Memory B cell (primary cell): ENCODE data around the gene NR5A2.

ENCODE experiments used
- ATAC-seq: fragments of 150-1000 bp; cut with Tn5 transposase; 2 replicates; pipeline ENCODE4 v1.10.0; 2021; ENCODE audit warnings: low read depth, mild to moderate bottlenecking, moderate library complexity
- DNase-seq, 2 donors: peaks; one replicate each; pipeline ENCODE4 v3.0.0; 2022; ENCODE audit warnings: low spot score in 2 of 2
- H3K27ac Mint-ChIP-seq: one replicate; pipeline ENCODE4 v1.8.0; 2022; ENCODE audit warnings: mild to moderate bottlenecking, moderate library complexity, mixed read lengths
- H3K27me3 Mint-ChIP-seq: one replicate; pipeline ENCODE4 v1.8.0; 2022; ENCODE audit warnings: mixed read lengths
- H3K36me3 Mint-ChIP-seq: one replicate; pipeline ENCODE4 v1.8.0; 2022; ENCODE audit warnings: mild to moderate bottlenecking, mixed read lengths
- H3K4me1 Mint-ChIP-seq: one replicate; pipeline ENCODE4 v1.8.0; 2022; ENCODE audit warnings: mixed read lengths
- H3K4me3 Mint-ChIP-seq: one replicate; pipeline ENCODE4 v1.8.0; 2022; ENCODE audit warnings: mild to moderate bottlenecking, moderate library complexity, mixed read lengths
- H3K9me3 Mint-ChIP-seq: one replicate; pipeline ENCODE4 v1.8.0; 2022; ENCODE audit warnings: mixed read lengths

NR5A2 gene

DNA sequence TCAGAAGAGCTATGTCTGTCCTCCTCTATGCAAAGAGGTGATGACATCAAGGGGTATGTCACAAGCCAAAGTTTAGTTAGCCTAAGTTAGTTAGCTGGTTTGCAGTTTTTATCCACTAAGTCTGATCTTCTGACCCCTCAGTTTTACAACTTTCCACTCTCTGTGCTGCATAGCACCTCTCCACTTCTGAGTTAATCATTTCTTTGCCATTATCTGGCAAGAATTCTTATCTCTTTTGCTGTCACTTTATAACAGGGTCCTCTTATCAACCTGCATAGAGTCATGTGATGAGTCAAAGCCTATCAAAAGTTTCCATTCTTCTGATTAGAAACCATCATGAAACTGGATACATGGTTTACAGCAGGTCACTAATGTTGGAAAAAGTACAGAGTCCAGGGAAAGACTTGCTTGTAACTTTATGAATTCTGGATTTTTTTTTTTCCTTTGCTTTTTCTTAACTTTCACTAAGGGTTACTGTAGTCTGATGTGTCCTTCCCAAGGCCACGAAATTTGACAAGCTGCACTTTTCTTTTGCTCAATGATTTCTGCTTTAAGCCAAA, at the start of gene NR5A2:
Gene NR5A2 (plus strand): TSS at position 447 of the 560 bp plus-strand sequence. CDS start 138 bp downstream, outside the sequence.
- Mint-ChIP-seq H3K36me3 (no peaks in the 10 kb centered on the region), H3K27me3 (peaks cover 18% of the 10 kb centered on the region), H3K9me3 (no peaks in the 10 kb centered on the region), H3K27ac (no peak within 1 kb of the TSS), H3K4me1 (peaks cover 5% of the 10 kb centered on the region), H3K4me3 (no peak within 1 kb of the TSS)
- no peak for ATAC-seq
- no peak for DNase-seq

DNA sequence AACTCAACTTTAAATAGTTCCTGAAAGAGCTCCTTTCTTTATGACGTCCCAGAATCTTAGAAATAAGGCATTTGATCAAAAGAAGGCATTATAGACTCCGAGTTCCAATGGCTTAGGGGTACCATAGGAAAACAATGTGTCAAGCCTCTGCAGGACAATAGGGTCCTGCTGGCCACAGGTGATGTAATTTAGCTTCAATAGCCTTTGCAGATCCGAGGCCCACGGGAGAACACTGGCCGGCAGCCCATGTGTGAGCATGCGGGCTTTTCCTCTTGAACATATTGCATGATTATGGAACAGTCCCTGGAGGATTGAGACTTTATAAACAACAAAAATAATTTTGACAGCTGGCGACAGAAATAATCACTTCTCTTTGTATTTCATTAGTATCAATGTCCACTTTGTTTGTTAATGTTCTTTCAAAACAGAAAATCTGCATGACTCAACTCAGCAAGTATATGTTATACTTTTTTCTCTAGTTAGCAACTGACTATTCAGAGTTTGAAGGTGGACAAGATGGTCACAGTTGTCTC, 49.0 kb upstream of the NR5A2 start:
- Mint-ChIP-seq H3K4me1 (peaks cover 17% of the 10 kb centered on the region), H3K4me3 (no peak overlapping the region), H3K9me3 (peaks cover 1% of the 10 kb centered on the region), H3K27me3 (peaks cover 20% of the 10 kb centered on the region), H3K36me3 (peaks cover 4% of the 10 kb centered on the region), H3K27ac (no peak overlapping the region)
- no peak for ATAC-seq
- no peak for DNase-seq

DNA sequence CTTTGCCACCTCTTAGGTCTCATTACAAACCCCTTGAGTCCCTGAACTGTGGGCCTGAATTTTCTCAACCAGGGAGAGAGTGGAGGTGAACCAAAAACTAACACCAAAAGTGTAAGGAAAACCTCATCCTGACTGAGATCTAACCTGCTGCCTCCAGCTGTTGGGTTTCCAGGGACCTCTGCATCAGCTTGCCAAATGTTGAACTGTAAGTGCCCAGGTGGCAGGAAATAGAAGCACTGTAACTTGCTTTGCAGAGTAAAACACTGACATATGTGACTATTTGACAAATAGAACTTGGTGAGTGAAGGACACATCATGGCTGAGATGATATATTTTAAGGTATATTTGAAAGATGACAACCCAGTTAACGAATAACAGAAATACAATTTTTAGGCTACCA, 48.4 kb upstream of the NR5A2 start:
- no peak overlapping the region for H3K27ac Mint-ChIP-seq
- peaks cover 17% of the 10 kb centered on the region for H3K4me1 Mint-ChIP-seq
- peaks cover 4% of the 10 kb centered on the region for H3K36me3 Mint-ChIP-seq
- peaks cover 18% of the 10 kb centered on the region for H3K27me3 Mint-ChIP-seq
- ATAC-seq, result no peak
- DNase-seq, result no peak
- peaks cover 1% of the 10 kb centered on the region for H3K9me3 Mint-ChIP-seq
- H3K4me3 Mint-ChIP-seq, result no peak overlapping the region

DNA sequence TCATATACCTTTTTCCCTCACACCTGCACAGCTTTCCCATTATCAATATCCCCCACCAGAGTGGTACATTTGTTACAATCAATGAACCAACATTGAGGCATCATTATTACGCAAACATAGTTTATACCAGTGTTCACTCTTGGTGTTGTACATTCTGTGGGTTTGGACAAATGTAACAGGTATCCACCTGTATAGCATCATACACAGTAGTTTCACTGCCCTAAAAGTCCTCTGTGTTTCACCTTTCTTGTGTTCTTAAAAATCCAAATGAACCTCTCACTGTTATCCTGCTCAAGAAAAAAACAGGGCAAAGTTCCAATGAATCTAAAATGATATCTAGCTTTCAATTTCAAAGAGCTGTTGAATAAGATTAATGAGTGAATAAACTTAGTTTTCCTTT, 45.9 kb upstream of the NR5A2 start:
- H3K27ac Mint-ChIP-seq, result no peak overlapping the region
- DNase-seq, result no peak
- H3K36me3 Mint-ChIP-seq, result peaks cover 4% of the 10 kb centered on the region
- H3K4me1 Mint-ChIP-seq, result peaks cover 14% of the 10 kb centered on the region
- no peak for ATAC-seq
- peaks cover 12% of the 10 kb centered on the region for H3K27me3 Mint-ChIP-seq
- no peak overlapping the region for H3K4me3 Mint-ChIP-seq
- H3K9me3 Mint-ChIP-seq, result peaks cover 1% of the 10 kb centered on the region

DNA sequence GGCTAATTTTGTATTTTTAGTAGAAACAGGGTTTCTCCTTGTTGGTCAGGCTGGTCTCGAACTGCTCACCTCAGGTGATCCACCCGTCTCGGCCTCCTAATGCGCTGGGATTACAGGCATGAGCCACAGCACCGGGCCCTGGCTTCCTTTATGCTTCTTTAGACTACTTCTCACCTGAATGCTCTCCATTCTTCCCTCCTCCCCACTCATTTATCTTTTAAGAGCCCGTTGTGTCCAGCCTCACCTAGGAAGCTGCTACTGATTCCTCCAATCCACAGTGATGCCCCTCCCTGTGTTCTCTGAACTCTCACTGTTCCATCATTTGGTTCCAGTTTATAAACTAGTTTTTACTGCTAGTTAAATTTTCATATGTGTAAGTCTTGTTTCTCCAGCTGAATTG, 44.9 kb upstream of the NR5A2 start:
- Mint-ChIP-seq H3K9me3 (peaks cover 1% of the 10 kb centered on the region), H3K27me3 (peaks cover 8% of the 10 kb centered on the region), H3K36me3 (peaks cover 4% of the 10 kb centered on the region), H3K27ac (no peak overlapping the region), H3K4me3 (no peak overlapping the region), H3K4me1 (peaks cover 5% of the 10 kb centered on the region)
- DNase-seq (no peak), ATAC-seq (no peak)

DNA sequence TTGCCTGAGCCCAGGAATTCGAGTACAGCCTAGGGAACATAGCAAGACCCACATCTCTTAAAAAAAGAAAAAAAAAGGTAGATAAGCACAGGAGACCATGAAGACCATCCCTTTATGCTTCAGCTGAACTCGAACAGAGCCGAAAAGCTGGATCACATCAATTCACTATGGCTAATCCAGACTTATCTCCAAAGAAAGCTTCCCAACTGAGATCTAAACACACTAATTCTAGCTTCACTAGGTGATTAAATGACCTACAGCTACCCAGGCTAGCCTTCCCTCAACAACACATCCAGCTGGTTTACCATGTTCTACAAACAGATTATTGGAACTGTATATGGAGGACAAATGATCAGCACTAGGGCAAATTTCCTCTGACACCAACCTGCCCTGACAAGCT, 44.0 kb upstream of the NR5A2 start:
- peaks cover 4% of the 10 kb centered on the region for H3K36me3 Mint-ChIP-seq
- H3K4me1 Mint-ChIP-seq, result no peaks in the 10 kb centered on the region
- DNase-seq (no peak), ATAC-seq (no peak)
- no peak overlapping the region for H3K27ac Mint-ChIP-seq
- peaks cover 1% of the 10 kb centered on the region for H3K9me3 Mint-ChIP-seq
- no peak overlapping the region for H3K4me3 Mint-ChIP-seq
- H3K27me3 Mint-ChIP-seq, result peaks cover 8% of the 10 kb centered on the region

DNA sequence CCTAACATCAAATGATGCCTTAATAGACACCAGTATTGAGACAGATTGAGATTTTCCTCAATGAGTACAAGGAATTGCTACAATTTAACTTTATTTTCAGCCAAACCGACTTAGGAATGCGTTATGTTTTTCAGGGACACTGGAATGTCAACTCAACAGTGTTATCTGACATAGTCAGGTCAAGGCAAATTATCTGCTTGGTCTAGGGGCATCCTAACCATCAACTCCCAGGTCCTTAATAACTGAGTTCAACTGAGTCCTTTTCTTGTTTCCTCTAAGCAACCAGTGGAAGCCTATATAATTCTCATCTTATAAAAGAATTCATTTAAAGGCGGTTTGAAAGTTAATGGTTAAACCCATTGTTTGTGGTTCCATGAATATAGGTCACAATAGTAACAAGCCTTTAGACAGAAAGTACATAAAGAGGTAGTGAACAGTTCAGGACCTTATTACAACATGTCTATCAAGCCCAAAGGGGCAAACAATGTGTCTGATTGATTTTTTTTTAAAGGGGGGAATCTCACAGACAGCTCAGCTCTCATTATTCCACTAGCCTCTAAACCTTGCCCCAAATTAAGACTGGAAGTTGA, 32.3 kb upstream of the NR5A2 start:
- Mint-ChIP-seq H3K9me3 (no peaks in the 10 kb centered on the region), H3K4me1 (no peaks in the 10 kb centered on the region), H3K4me3 (no peak overlapping the region), H3K27me3 (peaks cover 3% of the 10 kb centered on the region), H3K36me3 (no peaks in the 10 kb centered on the region), H3K27ac (no peak overlapping the region)
- no peak for DNase-seq
- no peak for ATAC-seq

DNA sequence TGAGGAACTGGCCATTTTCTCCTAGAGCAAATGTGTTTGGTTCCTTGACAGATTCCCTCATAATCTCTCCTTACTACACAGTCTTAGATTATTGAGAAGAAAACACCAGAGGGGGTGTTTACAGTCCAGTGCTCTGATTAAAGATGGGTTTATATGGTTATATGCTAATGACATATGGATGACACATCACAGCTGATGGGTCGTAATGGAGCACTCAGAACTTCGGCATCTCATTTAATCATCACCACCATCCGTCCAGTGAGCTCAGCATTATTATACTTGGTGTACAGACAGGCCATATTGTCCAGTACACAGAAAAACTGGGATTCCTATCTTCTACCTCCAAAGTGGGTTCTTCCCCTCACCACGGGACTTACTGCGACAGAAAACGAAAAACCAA, 22.3 kb upstream of the NR5A2 start:
- Mint-ChIP-seq H3K9me3 (peaks cover 1% of the 10 kb centered on the region), H3K36me3 (peaks cover 1% of the 10 kb centered on the region), H3K4me1 (no peaks in the 10 kb centered on the region), H3K4me3 (no peak overlapping the region), H3K27me3 (peaks cover 5% of the 10 kb centered on the region), H3K27ac (no peak overlapping the region)
- ATAC-seq, result no peak
- DNase-seq, result no peak

DNA sequence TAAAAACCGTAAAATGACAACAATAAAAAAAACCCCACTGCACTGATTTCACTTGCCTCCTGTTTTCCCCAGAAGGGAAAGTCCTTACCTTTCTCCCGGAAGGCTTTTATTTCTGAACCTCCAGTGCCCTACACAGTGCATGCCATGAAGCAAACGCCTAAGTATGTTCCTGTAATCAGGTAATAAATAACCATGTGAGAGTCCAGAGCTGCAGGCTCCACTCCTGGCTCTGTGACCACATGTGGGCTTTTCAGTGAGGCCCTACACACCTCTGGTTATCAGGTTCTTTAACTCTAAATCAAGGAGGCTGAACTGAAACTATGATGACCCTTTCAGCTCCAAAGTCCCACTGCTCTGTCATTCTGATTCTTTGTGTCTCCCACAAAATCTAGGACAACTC, 20.8 kb upstream of the NR5A2 start:
- DNase-seq (no peak), ATAC-seq (no peak)
- H3K9me3 Mint-ChIP-seq, result peaks cover 1% of the 10 kb centered on the region
- peaks cover 1% of the 10 kb centered on the region for H3K36me3 Mint-ChIP-seq
- H3K4me1 Mint-ChIP-seq, result no peaks in the 10 kb centered on the region
- H3K4me3 Mint-ChIP-seq, result no peak overlapping the region
- H3K27me3 Mint-ChIP-seq, result peaks cover 5% of the 10 kb centered on the region
- no peak overlapping the region for H3K27ac Mint-ChIP-seq

DNA sequence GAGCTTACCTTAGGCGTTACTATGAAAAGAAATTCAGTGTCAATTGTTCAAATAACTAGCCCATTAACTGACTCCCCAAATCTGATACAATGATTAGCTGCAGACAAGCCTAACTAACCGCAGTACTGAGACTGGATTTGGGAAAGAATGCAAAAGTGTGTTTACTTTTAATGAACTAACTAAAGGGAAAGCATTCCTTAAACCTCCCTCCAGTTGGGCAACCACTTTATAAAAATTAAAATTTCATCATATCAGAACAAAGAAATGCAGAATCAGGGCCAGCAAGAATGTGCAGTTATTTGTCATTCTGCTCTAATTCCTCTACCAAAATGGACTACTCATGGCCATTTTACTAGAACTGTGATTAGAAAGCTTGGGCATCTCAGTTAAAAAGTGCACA, 11.7 kb upstream of the NR5A2 start:
- no peak overlapping the region for H3K27ac Mint-ChIP-seq
- H3K27me3 Mint-ChIP-seq, result peaks cover 5% of the 10 kb centered on the region
- H3K36me3 Mint-ChIP-seq, result no peaks in the 10 kb centered on the region
- no peak for ATAC-seq
- H3K4me3 Mint-ChIP-seq, result no peak overlapping the region
- H3K9me3 Mint-ChIP-seq, result no peaks in the 10 kb centered on the region
- no peak for DNase-seq
- no peaks in the 10 kb centered on the region for H3K4me1 Mint-ChIP-seq

DNA sequence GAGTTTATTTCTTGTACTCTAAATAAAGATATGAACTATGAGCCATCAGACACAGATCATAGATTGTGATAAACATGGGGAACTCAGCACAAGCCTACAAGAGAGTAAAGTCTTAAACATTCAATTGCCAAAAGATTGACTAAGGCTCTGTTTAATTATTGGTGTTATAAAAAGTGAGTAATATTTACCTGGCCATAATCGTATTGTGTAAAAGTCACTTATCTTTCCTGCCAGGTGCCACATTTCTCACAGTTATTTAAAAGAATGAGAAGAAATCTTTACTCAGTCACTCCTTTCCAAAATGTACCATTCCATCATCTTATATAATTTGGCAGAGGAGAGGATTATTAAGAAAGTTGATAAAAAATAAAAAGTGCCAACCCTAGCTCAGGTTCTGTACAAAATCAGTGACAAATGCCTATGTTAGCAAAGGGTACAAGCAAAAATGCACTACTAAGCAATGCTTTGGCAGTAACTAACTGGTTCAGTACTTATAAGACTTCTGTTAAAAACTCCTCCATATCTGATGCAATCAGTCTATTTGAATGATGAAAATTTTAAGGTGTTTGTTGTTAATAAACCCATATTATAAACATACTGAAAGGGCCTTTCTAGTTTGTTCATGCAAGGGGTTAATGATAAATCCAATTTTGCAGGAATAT, 5.8 kb upstream of the NR5A2 start:
- H3K27me3 Mint-ChIP-seq, result peaks cover 11% of the 10 kb centered on the region
- ATAC-seq, result no peak
- no peaks in the 10 kb centered on the region for H3K36me3 Mint-ChIP-seq
- H3K4me1 Mint-ChIP-seq, result no peaks in the 10 kb centered on the region
- H3K9me3 Mint-ChIP-seq, result no peaks in the 10 kb centered on the region
- no peak overlapping the region for H3K27ac Mint-ChIP-seq
- no peak for DNase-seq
- H3K4me3 Mint-ChIP-seq, result no peak overlapping the region

DNA sequence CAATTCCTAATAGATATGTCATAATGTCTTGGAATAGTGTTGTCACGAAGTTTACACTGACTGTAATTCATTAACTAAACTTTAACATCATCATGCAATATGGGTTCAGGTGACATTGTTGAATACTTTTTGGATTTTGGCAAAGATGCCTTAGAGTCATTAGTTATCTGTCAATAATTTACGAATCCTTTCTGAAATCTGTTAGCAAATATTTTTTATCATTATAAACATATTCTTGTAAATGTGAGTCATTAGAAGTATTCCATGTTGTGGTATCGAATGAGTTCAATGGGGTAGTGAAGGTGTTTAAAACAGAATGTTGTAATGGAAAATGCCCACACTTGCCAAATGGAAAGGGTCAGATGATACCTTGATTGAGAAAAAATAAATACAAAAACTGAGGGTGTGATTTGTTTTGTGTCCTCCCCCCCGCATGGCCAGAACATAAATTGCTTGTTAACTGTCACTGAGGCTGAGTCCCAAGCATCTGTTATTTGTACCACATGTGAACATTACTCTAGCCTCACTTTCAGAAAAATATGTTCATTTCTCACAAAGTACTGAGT, 5.2 kb upstream of the NR5A2 start:
- DNase-seq (no peak), ATAC-seq (no peak)
- H3K27me3 Mint-ChIP-seq, result peaks cover 14% of the 10 kb centered on the region
- H3K27ac Mint-ChIP-seq, result no peak overlapping the region
- H3K4me1 Mint-ChIP-seq, result no peaks in the 10 kb centered on the region
- no peaks in the 10 kb centered on the region for H3K9me3 Mint-ChIP-seq
- H3K4me3 Mint-ChIP-seq, result no peak overlapping the region
- no peaks in the 10 kb centered on the region for H3K36me3 Mint-ChIP-seq

DNA sequence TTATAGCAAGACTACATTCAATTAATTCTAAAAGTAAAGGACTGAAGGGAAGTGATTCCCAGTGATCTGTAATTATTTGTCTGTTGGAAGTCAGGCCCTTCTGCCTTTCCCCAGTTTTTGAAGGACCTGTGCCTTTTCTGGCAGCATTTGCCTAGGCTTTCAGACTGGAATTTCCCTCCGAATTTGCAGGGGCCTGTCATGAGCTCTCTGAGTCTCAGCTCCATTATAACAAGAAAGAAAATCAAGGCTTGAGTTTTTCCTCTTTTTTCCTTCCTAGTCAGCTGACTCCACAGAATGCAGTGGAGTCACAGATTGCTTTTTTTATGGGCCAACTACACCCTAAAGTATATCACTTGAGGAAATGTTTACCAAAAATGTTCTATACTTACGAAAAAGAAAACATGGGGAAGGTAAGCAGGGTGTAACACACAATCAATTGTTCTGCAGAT, 1.1 kb downstream of the NR5A2 start:
- no peak for ATAC-seq

DNA sequence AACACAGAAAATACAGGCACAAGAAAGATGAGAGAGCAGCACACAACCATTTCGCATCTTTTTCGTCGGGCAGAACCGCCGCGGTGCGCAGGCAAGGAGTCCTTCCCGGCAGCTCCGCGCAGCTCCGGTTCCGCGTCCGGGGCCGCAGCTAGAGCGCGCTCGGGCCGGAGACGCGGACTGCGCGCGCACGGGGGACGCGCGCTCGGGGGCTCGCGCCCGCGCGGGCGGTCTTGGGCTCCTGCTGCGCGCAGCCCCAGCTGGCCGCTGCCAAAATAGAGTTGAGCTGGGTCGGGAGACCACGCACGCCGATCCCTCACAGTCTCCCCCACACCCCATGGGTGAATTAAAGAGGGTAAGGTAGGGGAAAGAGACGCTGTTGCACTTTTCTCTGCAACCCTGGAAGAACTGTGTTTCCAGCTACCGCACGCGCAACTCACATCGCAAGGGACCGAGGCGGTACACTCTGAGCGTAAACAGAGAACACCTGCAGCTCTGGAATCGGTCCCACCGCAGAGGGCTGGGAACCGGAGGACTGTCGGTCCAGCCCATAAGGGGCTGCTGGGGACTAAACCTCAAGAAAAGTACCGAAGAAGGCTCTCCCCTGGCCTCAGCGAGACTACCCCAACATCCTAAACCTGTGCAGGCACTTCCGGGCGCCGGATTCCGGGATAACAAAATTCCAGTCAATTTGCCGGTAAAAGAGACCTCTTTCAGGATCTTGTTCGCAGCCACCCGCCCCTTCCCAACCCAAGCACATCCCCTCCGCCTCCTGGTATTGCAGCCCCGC, 1.7 kb downstream of the NR5A2 start:
- Mint-ChIP-seq H3K4me3 (peak overlapping the region; percentile 75), H3K27me3 (peaks cover 16% of the 10 kb centered on the region), H3K27ac (no peak overlapping the region), H3K9me3 (no peaks in the 10 kb centered on the region), H3K36me3 (no peaks in the 10 kb centered on the region), H3K4me1 (peaks cover 5% of the 10 kb centered on the region)
- peak; percentile 69 for ATAC-seq
- peak in 1 of 2 donors; percentile 14 for DNase-seq

More for the DNA sequence above, 1.1 kb downstream of the NR5A2 start:
- Mint-ChIP-seq H3K36me3 (no peaks in the 10 kb centered on the region), H3K27ac (no peak overlapping the region), H3K9me3 (no peaks in the 10 kb centered on the region), H3K4me1 (peaks cover 5% of the 10 kb centered on the region), H3K27me3 (peaks cover 16% of the 10 kb centered on the region), H3K4me3 (peak overlapping the region; percentile 75)
- DNase-seq, result no peak
